ENCODE data around the gene MBOAT2.
"Not testable (repeated sequence)": the region's sequence is repeated elsewhere in the genome, so short reads cannot be mapped to it uniquely, and the experiment has no call there.

DNA sequence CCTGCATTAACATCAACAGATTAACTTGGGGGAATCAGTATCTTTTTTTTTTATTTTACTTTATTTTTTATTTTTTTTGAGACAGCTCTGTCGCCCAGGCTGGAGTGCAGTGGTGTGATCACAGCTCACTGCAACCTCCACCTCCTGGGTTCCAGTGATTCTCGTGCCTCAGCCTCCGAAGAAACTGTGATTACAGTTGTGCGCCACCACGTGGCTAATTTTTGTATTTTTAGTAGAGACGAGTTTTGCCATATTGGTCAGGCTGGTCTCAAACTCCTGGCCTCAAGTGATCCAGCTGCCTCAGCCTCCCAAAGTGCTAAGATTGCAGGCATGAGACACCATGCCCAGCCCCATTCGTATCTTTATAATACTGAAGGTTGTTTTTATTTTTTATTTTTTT, 99.6 kb downstream of the MBOAT2 start:
- TF ChIP-seq, protein P1, sequence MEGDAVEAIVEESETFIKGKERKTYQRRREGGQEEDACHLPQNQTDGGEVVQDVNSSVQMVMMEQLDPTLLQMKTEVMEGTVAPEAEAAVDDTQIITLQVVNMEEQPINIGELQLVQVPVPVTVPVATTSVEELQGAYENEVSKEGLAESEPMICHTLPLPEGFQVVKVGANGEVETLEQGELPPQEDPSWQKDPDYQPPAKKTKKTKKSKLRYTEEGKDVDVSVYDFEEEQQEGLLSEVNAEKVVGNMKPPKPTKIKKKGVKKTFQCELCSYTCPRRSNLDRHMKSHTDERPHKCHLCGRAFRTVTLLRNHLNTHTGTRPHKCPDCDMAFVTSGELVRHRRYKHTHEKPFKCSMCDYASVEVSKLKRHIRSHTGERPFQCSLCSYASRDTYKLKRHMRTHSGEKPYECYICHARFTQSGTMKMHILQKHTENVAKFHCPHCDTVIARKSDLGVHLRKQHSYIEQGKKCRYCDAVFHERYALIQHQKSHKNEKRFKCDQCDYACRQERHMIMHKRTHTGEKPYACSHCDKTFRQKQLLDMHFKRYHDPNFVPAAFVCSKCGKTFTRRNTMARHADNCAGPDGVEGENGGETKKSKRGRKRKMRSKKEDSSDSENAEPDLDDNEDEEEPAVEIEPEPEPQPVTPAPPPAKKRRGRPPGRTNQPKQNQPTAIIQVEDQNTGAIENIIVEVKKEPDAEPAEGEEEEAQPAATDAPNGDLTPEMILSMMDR (IDR thresholded peaks at IDR 0.05; ENCODE audit: insufficient read depth, low read length) = not testable (repeated sequence)
- not testable (repeated sequence) for TF ChIP-seq REST (IDR thresholded peaks at IDR 0.05; ENCODE audit: insufficient replicate concordance, low read depth); POLR2AphosphoS5 (IDR thresholded peaks at IDR 0.05; ENCODE audit: low read depth)

Measured in HL-60 (cell line).